Hair follicle dermal papilla cell (primary cell): ENCODE results near the gene TTL. TPM values are rescaled to one million over a fixed set of nuclear protein-coding genes. Genes with fewer than 3 reads are reported as not detected.

Source experiments
- small RNA-seq: library from RNA; depleted of rRNA; stranded (forward); fragments of <200 nt; gene quantifications from one replicate; pipeline ENCODE3, GENCODE V24; 2012
- total RNA-seq: library from RNA; depleted of rRNA; stranded (reverse); fragments of >200 nt; gene quantifications from 2 replicates; pipeline ENCODE4 v1.2.3, GENCODE V29; 2012

The TTL gene
- 30.4 and 42.7 TPM in 2 replicates for total RNA-seq

GRCh38 chr2:112481528-112482233 is at the start of gene TTL:
TSS of gene TTL (plus strand) at chr2:112482156. CDS start at chr2:112482345, 189 bp downstream.

GRCh38 chr2:112433480-112433879 is 48.5 kb upstream of the TTL start, which contains the start of gene RGPD8:
TSS of gene RGPD8 (minus strand) at chr2:112433645. CDS start at chr2:112433453, 192 bp downstream.

GRCh38 chr2:112542123-112542983 is 60.4 kb downstream of the TTL start, which contains the start of gene POLR1B:
TSS of gene POLR1B (plus strand) at chr2:112542465. CDS start at chr2:112542495, 30 bp downstream.

GRCh38 chr2:112584134-112584890 is 102.4 kb downstream of the TTL start, which contains the start of gene CHCHD5:
TSS of gene CHCHD5 (plus strand) at chr2:112584609. CDS start at chr2:112584648, 39 bp downstream.

Small RNA genes lying within 50 kb of the gene (small RNA-seq; reads per million reads assigned to genes)
- gene RF00019: not detected

Other genes with a start within 250 kb of the TTL start
- gene ZC3H8, start 227.1 kb upstream of the TTL start, total RNA-seq: 3.9 and 8.3 TPM in 2 replicates
- gene ZC3H6, start 206.6 kb upstream of the TTL start, total RNA-seq: 4.9 and 5.2 TPM in 2 replicates
- 18.2 and 20.8 TPM in 2 replicates for gene RGPD8, start 48.5 kb upstream of the TTL start, total RNA-seq
- 12.0 and 19.6 TPM in 2 replicates for gene POLR1B, start 60.3 kb downstream of the TTL start, total RNA-seq
- gene CHCHD5, start 102.5 kb downstream of the TTL start, total RNA-seq: 7.1 and 10.7 TPM in 2 replicates
- gene SLC20A1, start 163.8 kb downstream of the TTL start, total RNA-seq: 46.4 and 51.0 TPM in 2 replicates
- not detected in 2 replicates for gene NT5DC4, start 238.9 kb downstream of the TTL start, total RNA-seq